A673 (cell line): ENCODE results near the gene RPS2. TPM values are rescaled to one million over a fixed set of nuclear protein-coding genes. Genes with fewer than 3 reads are reported as not detected.

Experiments
- BruUV-seq: library from RNA; stranded (reverse); fragments of 400-500 nt; replicated peaks from 2 replicates; lab custom pipeline; 2021; lab: Mats Ljungman, UMichigan
- CTCF ChIA-PET: fragments of 300-600 bp; sonication (Branson Sonifier 250); formaldehyde crosslinking; loops from one replicate; lab custom pipeline; 2022; ENCODE audit warnings: antibody characterized with exemption; lab: Charles Lee
- POLR2A ChIA-PET: fragments of 300-600 bp; sonication (Branson Sonifier 250); formaldehyde crosslinking; loops from one replicate; lab custom pipeline; 2022; ENCODE audit warnings: antibody characterized with exemption; ENCODE audit not compliant: low non-redundant PET; lab: Charles Lee
- DNase-seq: peaks from one replicate; pipeline ENCODE4 v3.0.0-alpha.2; 2015; ENCODE audit warnings: low spot score
- H3K27ac ChIP-seq: fragments of 200-600 bp; sonication (generic); 2 replicates; pipeline ENCODE4 v1.5.1; 2016; ENCODE audit warnings: mixed run types, low read depth, mild to moderate bottlenecking, mixed read lengths, antibody characterized with exemption, low read length; ENCODE audit not compliant: poor library complexity, severe bottlenecking
- H3K27me3 ChIP-seq: fragments of 200-600 bp; sonication (generic); replicated peaks from 2 replicates; pipeline ENCODE4 v1.6.1; 2017; ENCODE audit warnings: mixed run types, low read depth, mild to moderate bottlenecking, mixed read lengths, antibody characterized with exemption, low read length; ENCODE audit not compliant: insufficient read depth, poor library complexity
- H3K36me3 ChIP-seq: fragments of 200-600 bp; sonication (generic); 2 replicates; pipeline ENCODE4 v1.6.1; 2016; ENCODE audit warnings: mixed run types, mild to moderate bottlenecking, mixed read lengths, antibody characterized with exemption, low read length; ENCODE audit not compliant: insufficient read depth, poor library complexity, severe bottlenecking
- H3K4me1 ChIP-seq: fragments of 200-600 bp; sonication (generic); 2 replicates; pipeline ENCODE4 v1.6.1; 2017; ENCODE audit warnings: mixed run types, mild to moderate bottlenecking, mixed read lengths, antibody characterized with exemption, low read length; ENCODE audit not compliant: insufficient read depth, poor library complexity, severe bottlenecking
- H3K4me3 ChIP-seq: fragments of 200-600 bp; sonication (generic); 2 replicates; pipeline ENCODE4 v1.5.1; 2016; ENCODE audit warnings: low read depth, mixed run types, mild to moderate bottlenecking, mixed read lengths, low read length; ENCODE audit not compliant: poor library complexity, severe bottlenecking
- H3K9me3 ChIP-seq: fragments of 200-600 bp; sonication (generic); 2 replicates; pipeline ENCODE4 v1.6.1; 2016; ENCODE audit warnings: mixed run types, low read depth, mild to moderate bottlenecking, mixed read lengths, antibody characterized with exemption, low read length; ENCODE audit not compliant: poor library complexity, severe bottlenecking
- CTCF ChIP-seq: fragments of 300-800, 200-600 bp; sonication (generic); conservative IDR thresholded peaks from 2 replicates; pipeline ENCODE4 v1.5.1; 2017; ENCODE audit warnings: low read depth, mild to moderate bottlenecking, antibody characterized with exemption, low read length, moderate library complexity, mixed read lengths
- EZH2 ChIP-seq: fragments of 200-600 bp; sonication (generic); IDR thresholded peaks from 2 replicates; pipeline ENCODE4 v1.6.1; 2017; ENCODE audit warnings: borderline replicate concordance, low read depth, mild to moderate bottlenecking, mixed read lengths, antibody characterized with exemption, low read length; ENCODE audit not compliant: poor library complexity, severe bottlenecking
- intact Hi-C: fragments of 100-400 bp; cut with micrococcal nuclease; formaldehyde crosslinking; loops from one replicate; pipeline ENCODE4 v1.10.0; 2022; ENCODE audit not compliant: unreplicated experiment
- total RNA-seq: library from RNA; stranded (reverse); gene quantifications from 2 replicates; pipeline ENCODE4 v1.2.3, GENCODE V29; 2021

The RPS2 gene
- total RNA-seq, 1 experiment from 2014 or later: 3,326 TPM

- ChIA-PET POLR2A (no interaction called here), CTCF (no interaction called here)
- Histone ChIP-seq H3K36me3 (no peaks in the 10 kb centered on the region), H3K27ac (no peak overlapping the region), H3K4me3 (no peak overlapping the region), H3K9me3 (no peaks in the 10 kb centered on the region), H3K27me3 (no peaks in the 10 kb centered on the region), H3K4me1 (peaks cover 12% of the 10 kb centered on the region)
- no peak for DNase-seq
- intact Hi-C loops: no loop called here
- no TSS peak for BruUV-seq
- no peak for TF ChIP-seq EZH2
- no peak for TF ChIP-seq CTCF
Measured at GRCh38 chr16:1938910-1939309, 25.7 kb downstream of the RPS2 start.

GRCh38 chr16:1938316-1938715 is 26.3 kb downstream of the RPS2 start:
- no peaks in the 10 kb centered on the region for H3K27me3 ChIP-seq
- no peaks in the 10 kb centered on the region for H3K36me3 ChIP-seq
- no peaks in the 10 kb centered on the region for H3K9me3 ChIP-seq
- no peak for DNase-seq
- TF ChIP-seq EZH2 (no peak), CTCF (no peak)
- ChIA-PET CTCF (no interaction called here), POLR2A (no interaction called here)
- no peak overlapping the region for H3K27ac ChIP-seq
- peaks cover 6% of the 10 kb centered on the region for H3K4me1 ChIP-seq
- no peak overlapping the region for H3K4me3 ChIP-seq
- BruUV-seq: no TSS peak
- intact Hi-C loops: no loop called here

GRCh38 chr16:1936945-1937479 is 27.6 kb downstream of the RPS2 start:
- no peaks in the 10 kb centered on the region for H3K9me3 ChIP-seq
- H3K27ac ChIP-seq: no peak overlapping the region
- ChIA-PET POLR2A (no interaction called here), CTCF (no interaction called here)
- DNase-seq: no peak
- intact Hi-C loops: no loop called here
- BruUV-seq: no TSS peak
- H3K27me3 ChIP-seq: no peaks in the 10 kb centered on the region
- H3K36me3 ChIP-seq: no peaks in the 10 kb centered on the region
- no peak for TF ChIP-seq CTCF
- no peak for TF ChIP-seq EZH2
- H3K4me1 ChIP-seq: peaks cover 4% of the 10 kb centered on the region
- no peak overlapping the region for H3K4me3 ChIP-seq
